ENCODE data around the gene PTPN6. TPM values are rescaled to one million over a fixed set of nuclear protein-coding genes. Genes with fewer than 3 reads are reported as not detected.

Gene PTPN6
- total and polyA plus RNA-seq, 9 of the 15 experiments (the other 6 are each of a cell fraction or from before 2014, with no cell fraction given), result 1.5 to 5.1 (median 3.9) TPM

GRCh38 chr12:6965026-6965661 is 14.0 kb downstream of the PTPN6 start (continued):
- TF ChIP-seq ZBTB1 (CRISPR knock-in tag; IDR thresholded peaks at IDR 0.05; ENCODE audit: borderline replicate concordance, low read depth) (no peak), FOXO4 (CRISPR knock-in tag; IDR thresholded peaks at IDR 0.05) (no peak), SMARCB1 (IDR thresholded peaks at IDR 0.05; ENCODE audit: insufficient read length, low read depth) (no peak), MBD1 (CRISPR knock-in tag; IDR thresholded peaks at IDR 0.05) (no peak), MAFF (IDR thresholded peaks at IDR 0.05; ENCODE audit: low read length) (no peak), ZNF165 (CRISPR knock-in tag; IDR thresholded peaks at IDR 0.05; ENCODE audit: borderline replicate concordance) (no peak), TEAD4 (IDR thresholded peaks at IDR 0.05; ENCODE audit: low read length) (no peak), TEAD4 (CRISPR knock-in tag; IDR thresholded peaks at IDR 0.05; ENCODE audit: borderline replicate concordance) (no peak), ASH1L (IDR thresholded peaks at IDR 0.05; ENCODE audit: borderline replicate concordance, low read depth, partially characterized antibody) (no peak), TFE3 (CRISPR knock-in tag; IDR thresholded peaks at IDR 0.05) (no peak), ZNF507 (tag; conservative IDR thresholded peaks at IDR 0.05) (no peak), FOSL1 (tag; conservative IDR thresholded peaks at IDR 0.05) (no peak), THRAP3 (IDR thresholded peaks at IDR 0.05; ENCODE audit: borderline replicate concordance) (no peak), NFRKB (IDR thresholded peaks at IDR 0.05; ENCODE audit: low read depth) (no peak), E2F5 (CRISPR knock-in tag; IDR thresholded peaks at IDR 0.05) (no peak), EP400 (IDR thresholded peaks at IDR 0.05) (peak; percentile 79), HNRNPH1 (optimal IDR thresholded peaks at IDR 0.05; ENCODE audit: low read depth, low read length) (no peak), ZNF232 (CRISPR knock-in tag; IDR thresholded peaks at IDR 0.05) (no peak), HOXB6 (CRISPR knock-in tag; IDR thresholded peaks at IDR 0.05; ENCODE audit: borderline replicate concordance) (no peak), GTF3C2 (IDR thresholded peaks at IDR 0.05; ENCODE audit: borderline replicate concordance, extremely low read depth, insufficient read length) (no peak)

All from K562 (cell line).